ENCODE data around the gene PDXK.

Gene PDXK

GRCh38 chr21:43726686-43727518 lies 8.0 kb downstream of the PDXK start:
- no peak for TF ChIP-seq POLR2A (IDR thresholded peaks at IDR 0.05; ENCODE audit: low read length)
- TF ChIP-seq GATA1 (IDR thresholded peaks at IDR 0.05; ENCODE audit: low read depth, low read length): no peak
- DNase-seq: no peak

GRCh38 chr21:43727519-43728153 lies 8.7 kb downstream of the PDXK start:
- peak; percentile 28 to 44 for DNase-seq
- no peak for TF ChIP-seq GATA1 (IDR thresholded peaks at IDR 0.05; ENCODE audit: low read depth, low read length)
- TF ChIP-seq POLR2A (IDR thresholded peaks at IDR 0.05; ENCODE audit: low read length): no peak

GRCh38 chr21:43728154-43728466 lies 9.2 kb downstream of the PDXK start:
- DNase-seq: peak in 1 of 2 experiments; percentile 79
- no peak for TF ChIP-seq GATA1 (IDR thresholded peaks at IDR 0.05; ENCODE audit: low read depth, low read length)
- TF ChIP-seq POLR2A (IDR thresholded peaks at IDR 0.05; ENCODE audit: low read length): no peak

- TF ChIP-seq GATA1 (IDR thresholded peaks at IDR 0.05; ENCODE audit: low read depth, low read length) (peak; percentile 78), POLR2A (IDR thresholded peaks at IDR 0.05; ENCODE audit: low read length) (peak; percentile 92)
- peak; percentile 96 to 97 for DNase-seq
Measured at GRCh38 chr21:43728467-43729390, 9.8 kb downstream of the PDXK start.

- TF ChIP-seq GATA1 (IDR thresholded peaks at IDR 0.05; ENCODE audit: low read depth, low read length): no peak
- no peak for TF ChIP-seq POLR2A (IDR thresholded peaks at IDR 0.05; ENCODE audit: low read length)
- DNase-seq: no peak
Measured at GRCh38 chr21:43731476-43731875, 12.5 kb downstream of the PDXK start.

- TF ChIP-seq POLR2A (IDR thresholded peaks at IDR 0.05; ENCODE audit: low read length) (no peak), GATA1 (IDR thresholded peaks at IDR 0.05; ENCODE audit: low read depth, low read length) (no peak)
- no peak for DNase-seq
Measured at GRCh38 chr21:43731891-43732711, 13.2 kb downstream of the PDXK start.

- no peak for TF ChIP-seq POLR2A (IDR thresholded peaks at IDR 0.05; ENCODE audit: low read length)
- no peak for TF ChIP-seq GATA1 (IDR thresholded peaks at IDR 0.05; ENCODE audit: low read depth, low read length)
- DNase-seq: no peak
Measured at GRCh38 chr21:43733060-43733459, 14.1 kb downstream of the PDXK start.

GRCh38 chr21:43733529-43734071 lies 14.7 kb downstream of the PDXK start:
- peak; percentile 45 to 60 for DNase-seq
- TF ChIP-seq POLR2A (IDR thresholded peaks at IDR 0.05; ENCODE audit: low read length): no peak
- no peak for TF ChIP-seq GATA1 (IDR thresholded peaks at IDR 0.05; ENCODE audit: low read depth, low read length)

- peak; percentile 71 to 78 for DNase-seq
- no peak for TF ChIP-seq POLR2A (IDR thresholded peaks at IDR 0.05; ENCODE audit: low read length)
- no peak for TF ChIP-seq GATA1 (IDR thresholded peaks at IDR 0.05; ENCODE audit: low read depth, low read length)
Measured at GRCh38 chr21:43734131-43734927, 15.4 kb downstream of the PDXK start.

- no peak for DNase-seq
- TF ChIP-seq GATA1 (IDR thresholded peaks at IDR 0.05; ENCODE audit: low read depth, low read length): no peak
- no peak for TF ChIP-seq POLR2A (IDR thresholded peaks at IDR 0.05; ENCODE audit: low read length)
Measured at GRCh38 chr21:43734928-43735229, 15.9 kb downstream of the PDXK start.

GRCh38 chr21:43735236-43736091 lies 16.5 kb downstream of the PDXK start:
- no peak for DNase-seq
- TF ChIP-seq POLR2A (IDR thresholded peaks at IDR 0.05; ENCODE audit: low read length) (no peak), GATA1 (IDR thresholded peaks at IDR 0.05; ENCODE audit: low read depth, low read length) (no peak)

All from erythroblast (primary cell).